Measurements from ENCODE around the gene INSIG1. TPM values are rescaled to one million over a fixed set of nuclear protein-coding genes. Genes with fewer than 3 reads are reported as not detected.

Gene INSIG1
- total and polyA plus RNA-seq, 4 donors: 54.2 to 264 (median 119) TPM

DNA sequence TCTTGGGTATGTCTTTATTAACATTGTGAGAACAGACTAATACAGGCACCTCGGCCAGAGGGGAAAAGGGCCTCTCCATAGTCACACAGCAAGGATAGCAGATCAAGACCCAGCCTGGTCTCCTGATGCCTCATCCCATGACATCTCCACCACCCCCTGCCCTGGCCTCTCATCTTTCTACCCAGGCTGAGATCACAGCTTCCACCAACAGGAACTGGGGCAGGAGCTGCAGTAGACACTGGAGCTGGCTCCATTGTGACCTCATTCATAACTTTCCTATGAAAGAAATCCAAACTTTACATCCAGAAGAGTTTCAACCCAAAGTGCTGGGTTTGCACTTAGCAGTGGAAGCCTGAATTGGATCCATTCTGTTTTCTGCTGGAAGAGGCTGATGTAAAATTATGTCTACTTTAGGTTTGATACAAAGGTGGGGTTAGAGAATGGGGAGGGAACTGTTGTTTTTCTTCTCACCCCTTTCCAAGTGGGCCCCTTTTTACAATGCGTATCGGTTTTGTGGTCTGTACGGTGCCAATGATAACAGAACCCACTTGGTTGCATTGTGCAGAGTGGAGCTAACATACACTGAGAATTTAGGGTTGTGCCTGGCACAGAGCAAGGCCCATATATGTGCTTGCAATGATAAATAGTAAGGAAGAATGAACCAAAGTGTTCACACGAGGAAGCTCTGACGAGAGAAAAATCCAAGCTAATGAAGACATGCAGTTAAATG lies 28.6 kb upstream of the INSIG1 start:
- TF ChIP-seq CTCF (IDR thresholded peaks at IDR 0.05; ENCODE audit: control extremely low read depth, extremely low read depth): no peak
- H3K9ac ChIP-seq (ENCODE audit: insufficient read depth in 1 of 2, low read length in 2 of 2): no peak overlapping the region
- H3K9me3 ChIP-seq (ENCODE audit: control insufficient read depth in 4 of 4, insufficient read depth in 3 of 4, low read length in 3 of 4): peaks cover 0 to 2% (median 0%) of the 10 kb centered on the region in 4 donors
- H3K36me3 ChIP-seq (ENCODE audit: control insufficient read depth in 4 of 4, insufficient read depth in 4 of 4, low read length in 4 of 4): no peaks in the 10 kb centered on the region
- H3K27ac ChIP-seq (ENCODE audit: low read depth in 1 of 2, low read length in 1 of 2): no peak overlapping the region
- H3K4me1 ChIP-seq (ENCODE audit: control insufficient read depth in 5 of 5, insufficient read depth in 5 of 5, low read length in 5 of 5): no peaks in the 10 kb centered on the region
- 85 to 93% methylated on average over 6 of the region's 6 CpGs for WGBS, 2 donors
- ATAC-seq (ENCODE audit: insufficient read depth, low FRiP score) (no peak), DNase-seq (no peak)
- H3K27me3 ChIP-seq (ENCODE audit: control insufficient read depth in 3 of 3, insufficient read depth in 3 of 3, low read length in 2 of 3): peaks cover 0 to 6% (median 3%) of the 10 kb centered on the region in 3 donors
- no peak overlapping the region for H3K4me3 ChIP-seq

- Histone ChIP-seq H3K27ac (ENCODE audit: low read depth in 1 of 2, low read length in 1 of 2) (no peak overlapping the region), H3K36me3 (ENCODE audit: control insufficient read depth in 4 of 4, insufficient read depth in 4 of 4, low read length in 4 of 4) (no peaks in the 10 kb centered on the region), H3K9me3 (ENCODE audit: control insufficient read depth in 4 of 4, insufficient read depth in 3 of 4, low read length in 3 of 4) (peaks cover 0 to 2% (median 0%) of the 10 kb centered on the region in 4 donors), H3K9ac (ENCODE audit: insufficient read depth in 1 of 2, low read length in 2 of 2) (no peak overlapping the region), H3K4me3 (no peak overlapping the region), H3K4me1 (ENCODE audit: control insufficient read depth in 5 of 5, insufficient read depth in 5 of 5, low read length in 5 of 5) (no peaks in the 10 kb centered on the region), H3K27me3 (ENCODE audit: control insufficient read depth in 3 of 3, insufficient read depth in 3 of 3, low read length in 2 of 3) (peaks cover 0 to 3% (median 2%) of the 10 kb centered on the region in 3 donors)
- DNase-seq (no peak), ATAC-seq (ENCODE audit: insufficient read depth, low FRiP score) (no peak)
- no peak for TF ChIP-seq CTCF (IDR thresholded peaks at IDR 0.05; ENCODE audit: control extremely low read depth, extremely low read depth)
- 86 to 89% methylated on average over 20 of the region's 20 CpGs for WGBS, 2 donors
Observed at GRCh38 chr7:155269766-155270585, 27.7 kb upstream of the INSIG1 start.

DNA sequence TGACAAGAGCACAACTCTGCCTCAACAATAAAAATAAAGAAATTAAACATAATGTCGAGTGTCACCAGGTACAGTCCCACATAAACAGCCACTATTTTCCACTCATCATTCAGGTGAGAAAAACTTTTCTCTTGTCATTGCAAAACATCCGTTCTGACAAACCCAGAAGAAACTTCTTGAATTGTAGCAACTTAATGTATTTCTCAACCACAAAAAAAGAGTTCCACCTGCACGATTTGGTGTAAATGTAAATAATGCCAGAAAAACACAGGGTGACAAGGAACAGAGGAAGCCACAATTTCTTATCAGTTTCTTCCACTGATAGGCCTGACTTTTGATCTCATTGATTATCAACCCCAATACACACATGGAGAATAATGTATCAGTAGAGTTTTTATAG lies 26.8 kb upstream of the INSIG1 start:
- H3K9me3 ChIP-seq (ENCODE audit: control insufficient read depth in 4 of 4, insufficient read depth in 3 of 4, low read length in 3 of 4): peaks cover 0 to 2% (median 0%) of the 10 kb centered on the region in 4 donors
- TF ChIP-seq CTCF (IDR thresholded peaks at IDR 0.05; ENCODE audit: control extremely low read depth, extremely low read depth): no peak
- no peak overlapping the region for H3K4me3 ChIP-seq
- 54 to 65% methylated on average over 3 of the region's 3 CpGs for WGBS, 2 donors
- no peak overlapping the region for H3K27ac ChIP-seq (ENCODE audit: low read depth in 1 of 2, low read length in 1 of 2)
- DNase-seq (no peak), ATAC-seq (ENCODE audit: insufficient read depth, low FRiP score) (no peak)
- H3K36me3 ChIP-seq (ENCODE audit: control insufficient read depth in 4 of 4, insufficient read depth in 4 of 4, low read length in 4 of 4): no peaks in the 10 kb centered on the region
- H3K9ac ChIP-seq (ENCODE audit: insufficient read depth in 1 of 2, low read length in 2 of 2): no peak overlapping the region
- no peaks in the 10 kb centered on the region for H3K4me1 ChIP-seq (ENCODE audit: control insufficient read depth in 5 of 5, insufficient read depth in 5 of 5, low read length in 5 of 5)
- H3K27me3 ChIP-seq (ENCODE audit: control insufficient read depth in 3 of 3, insufficient read depth in 3 of 3, low read length in 2 of 3): peaks cover 0 to 2% (median 0%) of the 10 kb centered on the region in 3 donors
